Lung (tissue), 12 donors: ENCODE data around the gene ECE1. TPM values are rescaled to one million over a fixed set of nuclear protein-coding genes. Genes with fewer than 3 reads are reported as not detected.
"Not testable (repeated sequence)": the region's sequence is repeated elsewhere in the genome, so short reads cannot be mapped to it uniquely, and the experiment has no call there.

Experiments used
- ATAC-seq: fragments of 200-7000 bp; cut with Tn5 transposase; one replicate; pipeline ENCODE4 v1.9.1; 2020; ENCODE audit warnings: moderate number of reproducible peaks; ENCODE audit not compliant: insufficient read depth, low FRiP score
- DNase-seq, 3 donors: peaks; one replicate each; pipeline ENCODE4 v3.0.0-alpha.2; 2013 to 2017
- H3K27ac ChIP-seq, 2 donors: one replicate each; pipeline ENCODE4 v1.5.1; 2013; ENCODE audit warnings: mild to moderate bottlenecking in 2 of 2, moderate library complexity in 2 of 2, control low read depth in 1 of 2, inconsistent platforms in 1 of 2, low read depth in 1 of 2, low read length in 1 of 2
- H3K27me3 ChIP-seq, 3 donors: one replicate each; pipeline ENCODE4 v1.5.1; 2013; ENCODE audit warnings: low read length in 2 of 3; ENCODE audit not compliant: control insufficient read depth in 3 of 3, insufficient read depth in 3 of 3
- H3K36me3 ChIP-seq, 4 donors: one replicate each; pipeline ENCODE4 v1.5.1; 2013; ENCODE audit warnings: low read length in 4 of 4, mild to moderate bottlenecking in 1 of 4, moderate library complexity in 1 of 4; ENCODE audit not compliant: control insufficient read depth in 4 of 4, insufficient read depth in 4 of 4
- H3K4me1 ChIP-seq, 5 donors: one replicate each; pipeline ENCODE4 v1.5.1; 2013; ENCODE audit warnings: low read length in 5 of 5, mild to moderate bottlenecking in 2 of 5, moderate library complexity in 1 of 5; ENCODE audit not compliant: control insufficient read depth in 5 of 5, insufficient read depth in 5 of 5
- H3K4me3 ChIP-seq: one replicate; pipeline ENCODE4 v1.5.1; 2013; ENCODE audit warnings: mild to moderate bottlenecking, control low read depth, moderate library complexity
- H3K9ac ChIP-seq, 2 donors: one replicate each; pipeline ENCODE4 v1.5.1; 2013; ENCODE audit warnings: low read length in 2 of 2, control low read depth in 1 of 2; ENCODE audit not compliant: insufficient read depth in 1 of 2
- H3K9me3 ChIP-seq, 4 donors: one replicate each; pipeline ENCODE4 v1.5.1; 2013; ENCODE audit warnings: low read length in 3 of 4, mild to moderate bottlenecking in 1 of 4, moderate library complexity in 1 of 4; ENCODE audit not compliant: control insufficient read depth in 4 of 4, insufficient read depth in 3 of 4
- WGBS, 2 donors: extraction: QIAGEN DNeasy Blood & Tissue Kit; methylation state at CpG; one replicate each; pipeline ENCODE4 v1.1.7; 2013; 5-methylcytosine and 5-hydroxymethylcytosine counted together
- polyA plus RNA-seq, 2 donors: library from polyadenylated mRNA; stranded (reverse); fragments of 200-250 nt; gene quantifications; one replicate each; pipeline ENCODE4 v1.2.1, GENCODE V29; 2013
- total RNA-seq, 2 donors: library from RNA; depleted of rRNA in 1 of 2; stranded (reverse); fragments of >200 nt in 1 of 2; gene quantifications; one replicate each; pipeline ENCODE4 v1.2.1, GENCODE V29; 2014 to 2021
- TF ChIP-seq, protein P1 (sequence below): IDR thresholded peaks from 2 replicates; pipeline ENCODE4 v1.5.1; 2012; ENCODE audit warnings: mild to moderate bottlenecking; ENCODE audit errors: control extremely low read depth, extremely low read depth
- donor health status: control.
- donor health status: control.
- donor health status: Bipolar disorder and iron deficiency.
- donor health status: healthy.
- donor health status: DM: yes; HTN: yes; CAD: no.

Gene ECE1
- total and polyA plus RNA-seq, 4 donors = 55.7 to 129 (median 105) TPM

DNA sequence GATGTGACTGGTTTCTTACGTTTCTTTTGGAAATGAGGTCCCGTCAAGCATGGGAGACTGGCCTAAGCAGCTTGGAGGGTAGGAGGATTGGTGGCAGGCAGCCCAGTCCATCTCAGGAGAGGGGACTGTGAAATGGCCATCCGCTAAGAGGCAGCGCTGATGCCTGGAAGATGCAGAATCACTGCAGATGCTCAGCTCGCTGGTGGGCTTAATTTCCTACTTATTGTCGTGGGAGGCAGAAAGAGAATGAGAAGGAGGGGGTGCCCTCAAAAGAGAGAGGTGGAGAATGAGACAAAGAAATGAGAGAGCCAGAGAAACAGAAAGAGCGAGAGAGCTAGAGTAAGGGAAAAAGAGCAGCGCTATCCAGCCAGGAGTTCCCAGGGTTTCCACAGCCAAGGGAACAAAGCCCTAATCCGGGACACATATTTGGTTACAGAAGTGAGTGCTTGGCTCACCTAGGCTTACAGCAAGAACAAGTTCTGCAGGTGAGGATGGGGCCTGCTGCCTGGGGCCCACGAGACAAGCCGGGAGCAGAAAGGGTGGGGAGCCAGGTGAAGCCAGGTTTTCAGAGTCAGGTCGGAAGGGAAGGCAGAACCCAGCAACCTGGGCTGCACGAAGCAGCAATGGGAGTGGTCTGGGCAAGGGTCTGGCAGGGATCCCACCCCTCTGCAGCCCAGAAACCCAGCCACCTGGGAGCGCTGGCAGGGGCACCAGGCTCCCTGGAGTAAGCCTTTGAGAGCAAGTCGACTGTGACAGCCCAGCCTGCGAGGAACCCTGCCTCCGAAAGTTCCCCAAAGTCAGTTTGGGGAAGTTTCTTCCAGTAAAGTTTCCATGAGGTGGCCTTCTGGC lies 5.8 kb downstream of the ECE1 start:
- H3K27ac ChIP-seq = peak overlapping the region in 1 of 2 donors; percentile 26

DNA sequence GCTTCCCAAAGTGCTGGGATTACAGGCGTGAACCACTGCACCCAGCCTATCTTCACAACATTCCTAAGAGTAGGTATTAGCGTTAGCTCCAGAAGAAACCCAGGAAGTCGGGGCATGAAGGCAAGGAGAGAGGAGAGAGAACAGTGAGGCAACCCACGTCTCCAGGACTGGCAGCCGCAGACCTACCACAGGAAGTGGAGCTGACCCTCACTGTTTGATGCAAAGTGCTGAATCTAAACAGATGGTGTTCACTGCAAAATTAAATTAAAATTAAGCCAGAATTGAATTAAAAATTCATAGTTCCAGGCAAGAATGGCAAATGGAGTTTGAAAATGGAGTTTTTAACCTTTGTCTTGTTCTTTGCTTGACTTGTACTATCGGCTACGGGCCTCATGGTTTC lies 6.7 kb downstream of the ECE1 start:
- Histone ChIP-seq H3K36me3 (no peaks in the 10 kb centered on the region), H3K27ac (peak overlapping the region in 1 of 2 donors; percentile 26), H3K4me3 (no peak overlapping the region), H3K9ac (no peak overlapping the region), H3K27me3 (no peaks in the 10 kb centered on the region), H3K9me3 (no peaks in the 10 kb centered on the region), H3K4me1 (peaks cover 0 to 19% (median 10%) of the 10 kb centered on the region in 5 donors)
- DNase-seq = no peak
- no peak for ATAC-seq
- WGBS, 2 donors = 76 to 81% methylated on average over 7 of the region's 7 CpGs
- TF ChIP-seq, protein P1, sequence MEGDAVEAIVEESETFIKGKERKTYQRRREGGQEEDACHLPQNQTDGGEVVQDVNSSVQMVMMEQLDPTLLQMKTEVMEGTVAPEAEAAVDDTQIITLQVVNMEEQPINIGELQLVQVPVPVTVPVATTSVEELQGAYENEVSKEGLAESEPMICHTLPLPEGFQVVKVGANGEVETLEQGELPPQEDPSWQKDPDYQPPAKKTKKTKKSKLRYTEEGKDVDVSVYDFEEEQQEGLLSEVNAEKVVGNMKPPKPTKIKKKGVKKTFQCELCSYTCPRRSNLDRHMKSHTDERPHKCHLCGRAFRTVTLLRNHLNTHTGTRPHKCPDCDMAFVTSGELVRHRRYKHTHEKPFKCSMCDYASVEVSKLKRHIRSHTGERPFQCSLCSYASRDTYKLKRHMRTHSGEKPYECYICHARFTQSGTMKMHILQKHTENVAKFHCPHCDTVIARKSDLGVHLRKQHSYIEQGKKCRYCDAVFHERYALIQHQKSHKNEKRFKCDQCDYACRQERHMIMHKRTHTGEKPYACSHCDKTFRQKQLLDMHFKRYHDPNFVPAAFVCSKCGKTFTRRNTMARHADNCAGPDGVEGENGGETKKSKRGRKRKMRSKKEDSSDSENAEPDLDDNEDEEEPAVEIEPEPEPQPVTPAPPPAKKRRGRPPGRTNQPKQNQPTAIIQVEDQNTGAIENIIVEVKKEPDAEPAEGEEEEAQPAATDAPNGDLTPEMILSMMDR = no peak

More for the DNA sequence above, 5.8 kb downstream of the ECE1 start:
- H3K9ac ChIP-seq = peak overlapping the region in 1 of 2 donors; percentile 3
- ATAC-seq (no peak), DNase-seq (peak; percentile 44 to 68 (median 45))
- peaks cover 0 to 16% (median 7%) of the 10 kb centered on the region in 5 donors for H3K4me1 ChIP-seq
- H3K27me3 ChIP-seq = no peaks in the 10 kb centered on the region
- H3K4me3 ChIP-seq = no peak overlapping the region
- 72 to 74% methylated on average over 17 of the region's 17 CpGs for whole genome bisulfite sequencing, 2 donors
- no peaks in the 10 kb centered on the region for H3K36me3 ChIP-seq
- H3K9me3 ChIP-seq = no peaks in the 10 kb centered on the region
- TF ChIP-seq, protein P1 = no peak

DNA sequence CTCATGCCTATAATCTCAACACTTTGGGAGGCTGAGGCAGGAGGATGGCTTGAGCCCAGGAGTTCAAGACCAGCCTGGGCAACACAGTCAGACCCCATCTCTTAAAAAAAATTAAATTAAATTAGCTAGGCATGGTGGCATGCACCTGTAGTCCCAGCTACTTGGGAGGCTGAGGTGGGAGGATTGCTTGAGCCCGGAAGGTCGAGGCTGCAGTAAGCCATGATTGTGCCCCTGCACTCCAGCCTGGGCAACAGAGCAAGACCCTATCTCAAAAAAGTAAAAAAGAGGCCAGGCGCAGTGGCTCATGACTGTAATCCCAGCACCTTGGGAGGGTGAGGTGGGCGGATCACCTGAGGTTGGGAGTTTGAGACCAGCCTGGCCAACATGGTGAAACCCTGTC lies 8.2 kb downstream of the ECE1 start:
- peaks cover 8 to 34% (median 16%) of the 10 kb centered on the region in 5 donors for H3K4me1 ChIP-seq
- not testable (repeated sequence) for ATAC-seq, H3K27ac ChIP-seq, H3K9ac ChIP-seq, H3K36me3 ChIP-seq, DNase-seq, H3K4me3 ChIP-seq, H3K9me3 ChIP-seq, H3K27me3 ChIP-seq
- WGBS, 2 donors = 98 to 100% methylated on average over 4 of the region's 4 CpGs

DNA sequence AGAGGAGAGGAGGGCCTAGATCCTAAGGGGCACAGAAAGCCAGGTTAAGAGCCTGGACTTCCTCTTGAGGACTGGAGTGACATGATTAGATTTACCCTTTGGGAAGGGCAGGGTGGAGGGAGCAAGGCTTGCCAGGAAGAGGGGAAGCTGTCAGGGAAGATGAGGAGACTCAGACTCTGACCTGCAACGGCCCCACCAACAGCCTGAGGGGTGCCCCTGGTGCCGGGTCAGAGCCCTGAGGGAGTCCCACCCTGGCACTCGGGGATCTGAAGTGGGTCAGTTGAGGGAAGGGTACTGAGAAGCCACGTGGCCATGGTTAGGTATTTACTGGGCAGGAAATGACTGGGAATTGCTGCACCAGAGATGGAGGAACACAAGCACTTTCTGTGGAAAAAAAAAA lies 9.8 kb downstream of the ECE1 start:
- Histone ChIP-seq H3K4me3 (no peak overlapping the region), H3K36me3 (no peaks in the 10 kb centered on the region), H3K9ac (no peak overlapping the region), H3K27me3 (no peaks in the 10 kb centered on the region), H3K4me1 (peaks cover 9 to 46% (median 16%) of the 10 kb centered on the region in 5 donors), H3K27ac (peak overlapping the region; percentile 85 to 95), H3K9me3 (no peaks in the 10 kb centered on the region)
- ATAC-seq (no peak), DNase-seq (no peak)
- TF ChIP-seq, protein P1 = no peak
- 40 to 50% methylated on average over 4 of the region's 4 CpGs for WGBS, 2 donors
